GM23338 (cell line): ENCODE results near the gene RNF31. TPM values are rescaled to one million over a fixed set of nuclear protein-coding genes. Genes with fewer than 3 reads are reported as not detected.

ENCODE experiments used
- ATAC-seq: fragments of 200-7000 bp; cut with Tn5 transposase; 3 replicates; pipeline ENCODE4 v1.9.1; 2020
- DNase-seq: peaks from one replicate; pipeline ENCODE4 v3.0.0-alpha.2; 2015; ENCODE audit warnings: low spot score
- H2AFZ ChIP-seq: fragments of 200-600 bp; sonication (generic); 2 replicates; pipeline ENCODE4 v1.8.0; 2016; ENCODE audit warnings: antibody characterized with exemption, mild to moderate bottlenecking, moderate library complexity
- H3F3A ChIP-seq: fragments of 200-600 bp; sonication (generic); replicated peaks from 2 replicates; pipeline ENCODE4 v1.8.0; 2017; ENCODE audit warnings: antibody characterized with exemption, mixed run types, low read depth
- H3K27ac ChIP-seq: fragments of 200-600 bp; sonication (generic); 2 replicates; pipeline ENCODE4 v1.6.1; 2016; ENCODE audit warnings: low read depth
- H3K27me3 ChIP-seq: fragments of 200-600 bp; sonication (generic); 2 replicates; pipeline ENCODE4 v1.8.0; 2016; ENCODE audit warnings: mild to moderate bottlenecking, mixed run types, moderate library complexity; ENCODE audit not compliant: insufficient read depth
- H3K36me3 ChIP-seq: fragments of 200-600 bp; sonication (generic); 2 replicates; pipeline ENCODE4 v1.8.0; 2016; ENCODE audit warnings: mild to moderate bottlenecking; ENCODE audit not compliant: insufficient read depth
- H3K4me1 ChIP-seq: fragments of 200-600 bp; sonication (generic); 2 replicates; pipeline ENCODE4 v1.8.0; 2016; ENCODE audit warnings: mild to moderate bottlenecking, moderate library complexity; ENCODE audit not compliant: insufficient read depth
- H3K4me2 ChIP-seq: fragments of 200-600 bp; sonication (generic); 2 replicates; pipeline ENCODE4 v1.7.1; 2017; ENCODE audit warnings: mixed run types
- H3K4me3 ChIP-seq: fragments of 200-600 bp; sonication (generic); 2 replicates; pipeline ENCODE4 v1.6.1; 2016; ENCODE audit warnings: mixed run types
- H3K79me2 ChIP-seq: fragments of 200-600 bp; sonication (generic); replicated peaks from 2 replicates; pipeline ENCODE4 v1.8.0; 2017; ENCODE audit warnings: mild to moderate bottlenecking; ENCODE audit not compliant: insufficient read depth
- H3K9me2 ChIP-seq: fragments of 200-600 bp; sonication (generic); 2 replicates; pipeline ENCODE4 v1.8.0; 2017; ENCODE audit not compliant: insufficient read depth
- H4K20me1 ChIP-seq: fragments of 200-600 bp; sonication (generic); replicated peaks from 2 replicates; pipeline ENCODE4 v1.8.0; 2017; ENCODE audit warnings: mild to moderate bottlenecking; ENCODE audit not compliant: insufficient read depth
- H3K27ac Mint-ChIP-seq: 2 replicates; pipeline ENCODE4 v1.8.0; 2020; ENCODE audit warnings: inconsistent platforms, mild to moderate bottlenecking, moderate library complexity, mixed read lengths
- H3K27me3 Mint-ChIP-seq: 3 replicates; pipeline ENCODE4 v1.8.0; 2022; ENCODE audit warnings: low read depth, mild to moderate bottlenecking, moderate library complexity, mixed read lengths, inconsistent platforms; ENCODE audit not compliant: insufficient read depth, poor library complexity
- H3K36me3 Mint-ChIP-seq: 3 replicates; pipeline ENCODE4 v1.8.0; 2021; ENCODE audit warnings: low read depth, mild to moderate bottlenecking, inconsistent platforms, moderate library complexity, mixed read lengths
- H3K4me1 Mint-ChIP-seq: 3 replicates; pipeline ENCODE4 v1.8.0; 2020; ENCODE audit warnings: mild to moderate bottlenecking, inconsistent platforms, mixed read lengths
- H3K4me3 Mint-ChIP-seq: 3 replicates; pipeline ENCODE4 v1.8.0; 2021; ENCODE audit warnings: moderate library complexity, mild to moderate bottlenecking, inconsistent platforms, mixed read lengths
- H3K9me3 Mint-ChIP-seq: 3 replicates; pipeline ENCODE4 v1.8.0; 2020; ENCODE audit warnings: moderate library complexity, mild to moderate bottlenecking, inconsistent platforms, mixed read lengths
- NANOG ChIP-seq: IDR thresholded peaks from 2 replicates; pipeline ENCODE4 v1.6.1; 2016; ENCODE audit warnings: antibody characterized with exemption, borderline replicate concordance
- POLR2AphosphoS5 ChIP-seq: IDR thresholded peaks from 2 replicates; pipeline ENCODE4 v1.6.1; 2016; ENCODE audit warnings: antibody characterized with exemption, low read depth
- ZNF462 ChIP-seq: fragments of 250-450 bp; sonication (Bioruptor Pico); IDR thresholded peaks from 2 replicates; pipeline ENCODE4 v1.5.0; 2020; ENCODE audit warnings: mild to moderate bottlenecking, moderate library complexity
- polyA plus RNA-seq: library from polyadenylated mRNA; unstranded; fragments of >200 nt; fragmentation: Nextera tagmentation; extraction: Ambion mirVana; gene quantifications from 2 replicates; pipeline ENCODE4 v1.2.1, GENCODE V29; 2016
- total RNA-seq: library from RNA; depleted of rRNA; stranded (reverse); fragments of >200 nt; shearing (Covaris generic); gene quantifications from 2 replicates; pipeline ENCODE4 v1.2.3, GENCODE V29; 2014

The RNF31 gene
- total and polyA plus RNA-seq, 2 experiments from 2014 or later, result 54.8 to 87.4 TPM

DNA sequence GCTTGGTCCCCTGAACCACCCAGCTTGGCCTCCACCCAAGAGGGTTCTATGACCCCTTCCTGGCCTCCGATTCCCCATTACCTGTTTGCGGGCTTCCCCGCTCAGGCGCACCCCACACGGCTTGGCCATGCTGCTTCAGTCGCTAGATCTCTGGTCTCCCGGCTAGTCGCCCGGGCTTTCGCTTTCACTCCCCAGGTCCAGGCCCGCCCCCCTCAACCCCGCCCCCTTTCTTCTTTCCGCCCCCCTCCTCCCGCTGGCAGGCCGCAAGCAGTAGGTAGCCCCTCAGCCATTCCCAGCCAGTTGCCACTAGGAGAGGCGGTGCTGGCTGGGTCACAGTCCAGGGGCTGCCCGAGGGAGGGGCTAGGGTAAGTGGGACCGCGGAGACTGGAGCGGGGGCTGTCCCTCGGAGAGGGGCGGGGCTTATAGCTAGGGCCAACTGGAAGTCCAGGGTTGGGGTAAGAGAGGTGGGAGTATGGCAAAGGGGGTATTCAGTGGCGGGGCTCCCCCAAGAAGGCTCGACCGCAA is 783 bp upstream of the RNF31 start, which contains the start of gene PSME2:
Gene PSME2 (minus strand): TSS at position 158 of the 525 bp plus-strand sequence. CDS start 29 bp downstream, at position 129.
- H3K27me3 Mint-ChIP-seq, result peaks cover 12% of the 10 kb centered on the region
- Histone ChIP-seq H3K4me1 (peaks cover 18% of the 10 kb centered on the region), H3K9me2 (no peaks in the 10 kb centered on the region), H3K27me3 (no peaks in the 10 kb centered on the region), H3K36me3 (peaks cover 25% of the 10 kb centered on the region), H4K20me1 (peaks cover 7% of the 10 kb centered on the region; the same call in 1 of the 2 replicates), H3K4me3 (peak within 1 kb of the TSS; percentile 70), H3K79me2 (peaks cover 38% of the 10 kb centered on the region), H3K4me2 (peak within 1 kb of the TSS; percentile 99), H2AFZ (peak within 1 kb of the TSS; percentile 97), H3F3A (peaks cover 14% of the 10 kb centered on the region), H3K27ac (peak within 1 kb of the TSS; percentile 51; the same call in 1 of the 2 replicates)
- ATAC-seq, result peak; percentile 80
- H3K9me3 Mint-ChIP-seq, result no peaks in the 10 kb centered on the region; the same call in 2 of the 3 replicates
- peak within 1 kb of the TSS; percentile 97 for H3K27ac Mint-ChIP-seq
- H3K4me3 Mint-ChIP-seq, result peak within 1 kb of the TSS; percentile 99
- TF ChIP-seq POLR2AphosphoS5, result peak; percentile 50; the same call in 1 of the 2 replicates
- TF ChIP-seq ZNF462 (CRISPR knock-in tag), result no peak
- H3K36me3 Mint-ChIP-seq, result peaks cover 59% of the 10 kb centered on the region
- DNase-seq, result peak; percentile 99
- H3K4me1 Mint-ChIP-seq, result peaks cover 23% of the 10 kb centered on the region

DNA sequence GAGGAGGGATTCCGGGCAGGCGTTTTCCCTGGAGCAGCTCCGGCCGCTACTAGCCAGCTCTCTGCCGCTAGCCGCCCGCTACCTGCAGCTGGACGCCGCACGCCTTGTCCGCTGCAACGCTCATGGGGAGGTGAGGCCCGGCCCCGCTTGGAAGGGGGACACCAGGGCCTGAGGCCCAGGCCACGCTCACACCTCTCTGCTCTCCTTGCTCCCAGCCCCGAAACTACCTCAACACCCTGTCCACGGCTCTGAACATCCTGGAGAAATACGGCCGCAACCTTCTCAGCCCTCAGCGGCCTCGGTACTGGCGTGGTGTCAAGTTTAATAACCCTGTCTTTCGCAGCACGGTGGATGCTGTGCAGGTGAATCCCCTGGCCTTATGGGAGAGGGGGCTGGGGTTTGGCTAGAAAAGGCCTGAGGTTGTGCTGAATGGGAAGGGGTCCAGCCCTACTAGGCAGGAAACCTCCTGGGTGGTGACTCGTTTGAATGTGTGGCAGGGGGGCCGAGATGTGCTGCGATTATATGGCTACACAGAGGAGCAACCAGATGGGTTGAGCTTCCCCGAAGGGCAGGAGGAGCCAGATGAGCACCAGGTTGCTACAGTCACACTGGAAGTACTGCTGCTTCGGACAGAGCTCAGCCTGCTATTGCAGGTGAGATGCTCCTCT is 597 bp downstream of the RNF31 start:
- Mint-ChIP-seq H3K27me3 (peaks cover 11% of the 10 kb centered on the region), H3K4me1 (peaks cover 21% of the 10 kb centered on the region), H3K9me3 (no peaks in the 10 kb centered on the region; the same call in 2 of the 3 replicates), H3K4me3 (peak overlapping the region; percentile 99), H3K36me3 (peaks cover 68% of the 10 kb centered on the region), H3K27ac (peak overlapping the region; percentile 82)
- Histone ChIP-seq H3K27me3 (no peaks in the 10 kb centered on the region), H3K36me3 (peaks cover 31% of the 10 kb centered on the region), H3K4me2 (peak overlapping the region; percentile 99), H3K27ac (no peak overlapping the region), H3K79me2 (peaks cover 38% of the 10 kb centered on the region), H3F3A (0 out of 2 replicates have a peak, but pooled peaks cover 4% of the 10 kb centered on the region), H2AFZ (no peak overlapping the region), H4K20me1 (peaks cover 7% of the 10 kb centered on the region; the same call in 1 of the 2 replicates), H3K4me1 (peaks cover 12% of the 10 kb centered on the region), H3K9me2 (no peaks in the 10 kb centered on the region), H3K4me3 (peak overlapping the region; percentile 70)
- TF ChIP-seq NANOG, result no peak
- DNase-seq, result no peak
- no peak for ATAC-seq
